ENCODE data around the gene SOCS6. TPM values are rescaled to one million over a fixed set of nuclear protein-coding genes. Genes with fewer than 3 reads are reported as not detected.

Gene SOCS6
- polyA plus RNA-seq, 2 donors = 6.7 to 12.7 TPM

- WGBS, 2 donors = 86 to 89% methylated on average over 5 of the region's 5 CpGs
- H3K4me1 ChIP-seq (ENCODE audit: control insufficient read depth in 2 of 2, insufficient read depth in 2 of 2, low read length in 1 of 2) = peaks cover 0 to 2% of the 10 kb centered on the region in 2 donors
- H3K9me3 ChIP-seq (ENCODE audit: control insufficient read depth in 2 of 2, insufficient read depth in 1 of 2, low read depth in 1 of 2, low read length in 1 of 2) = no peaks in the 10 kb centered on the region
- no peak overlapping the region for H3K4me3 ChIP-seq (ENCODE audit: low read depth in 1 of 2, low read length in 2 of 2)
- H3K27me3 ChIP-seq (ENCODE audit: control insufficient read depth in 1 of 2, insufficient read depth in 2 of 2, low read length in 2 of 2) = no peaks in the 10 kb centered on the region
- no peaks in the 10 kb centered on the region for H3K36me3 ChIP-seq (ENCODE audit: control insufficient read depth in 2 of 2, insufficient read depth in 2 of 2, low read length in 1 of 2)
- H3K27ac ChIP-seq (ENCODE audit: low read depth in 2 of 2, low read length in 1 of 2) = no peak overlapping the region
These were observed 42.7 kb downstream of the SOCS6 start for GRCh38 chr18:70331456-70332097.

GRCh38 chr18:70332694-70333093, 43.8 kb downstream of the SOCS6 start:
- H3K27me3 ChIP-seq (ENCODE audit: control insufficient read depth in 1 of 2, insufficient read depth in 2 of 2, low read length in 2 of 2) = no peaks in the 10 kb centered on the region
- H3K4me3 ChIP-seq (ENCODE audit: low read depth in 1 of 2, low read length in 2 of 2) = no peak overlapping the region
- no peaks in the 10 kb centered on the region for H3K9me3 ChIP-seq (ENCODE audit: control insufficient read depth in 2 of 2, insufficient read depth in 1 of 2, low read depth in 1 of 2, low read length in 1 of 2)
- H3K4me1 ChIP-seq (ENCODE audit: control insufficient read depth in 2 of 2, insufficient read depth in 2 of 2, low read length in 1 of 2) = peaks cover 0 to 2% of the 10 kb centered on the region in 2 donors
- H3K36me3 ChIP-seq (ENCODE audit: control insufficient read depth in 2 of 2, insufficient read depth in 2 of 2, low read length in 1 of 2) = no peaks in the 10 kb centered on the region
- 92 to 94% methylated on average over 1 of the region's 1 CpG for WGBS, 2 donors
- no peak overlapping the region for H3K27ac ChIP-seq (ENCODE audit: low read depth in 2 of 2, low read length in 1 of 2)

GRCh38 chr18:70333316-70333715, 44.5 kb downstream of the SOCS6 start:
- Histone ChIP-seq H3K9me3 (ENCODE audit: control insufficient read depth in 2 of 2, insufficient read depth in 1 of 2, low read depth in 1 of 2, low read length in 1 of 2) (no peaks in the 10 kb centered on the region), H3K36me3 (ENCODE audit: control insufficient read depth in 2 of 2, insufficient read depth in 2 of 2, low read length in 1 of 2) (no peaks in the 10 kb centered on the region), H3K27ac (ENCODE audit: low read depth in 2 of 2, low read length in 1 of 2) (no peak overlapping the region), H3K4me1 (ENCODE audit: control insufficient read depth in 2 of 2, insufficient read depth in 2 of 2, low read length in 1 of 2) (peaks cover 0 to 2% of the 10 kb centered on the region in 2 donors), H3K27me3 (ENCODE audit: control insufficient read depth in 1 of 2, insufficient read depth in 2 of 2, low read length in 2 of 2) (no peaks in the 10 kb centered on the region), H3K4me3 (ENCODE audit: low read depth in 1 of 2, low read length in 2 of 2) (no peak overlapping the region)
- WGBS, 2 donors = 96 to 99% methylated on average over 1 of the region's 1 CpG

- WGBS, 2 donors = 58 to 88% methylated on average over 2 of the region's 2 CpGs
- no peaks in the 10 kb centered on the region for H3K9me3 ChIP-seq (ENCODE audit: control insufficient read depth in 2 of 2, insufficient read depth in 1 of 2, low read depth in 1 of 2, low read length in 1 of 2)
- H3K36me3 ChIP-seq (ENCODE audit: control insufficient read depth in 2 of 2, insufficient read depth in 2 of 2, low read length in 1 of 2) = no peaks in the 10 kb centered on the region
- H3K4me3 ChIP-seq (ENCODE audit: low read depth in 1 of 2, low read length in 2 of 2) = no peak overlapping the region
- H3K4me1 ChIP-seq (ENCODE audit: control insufficient read depth in 2 of 2, insufficient read depth in 2 of 2, low read length in 1 of 2) = peaks cover 0 to 2% of the 10 kb centered on the region in 2 donors
- H3K27ac ChIP-seq (ENCODE audit: low read depth in 2 of 2, low read length in 1 of 2) = peak overlapping the region; percentile 5 to 85
- H3K27me3 ChIP-seq (ENCODE audit: control insufficient read depth in 1 of 2, insufficient read depth in 2 of 2, low read length in 2 of 2) = no peaks in the 10 kb centered on the region
These were observed 44.9 kb downstream of the SOCS6 start for GRCh38 chr18:70333757-70334156.

- 86 to 92% methylated on average over 1 of the region's 1 CpG for WGBS, 2 donors
- H3K27ac ChIP-seq (ENCODE audit: low read depth in 2 of 2, low read length in 1 of 2) = peak overlapping the region; percentile 5 to 85
These were observed 45.4 kb downstream of the SOCS6 start for GRCh38 chr18:70334264-70334663.

GRCh38 chr18:70334728-70335329, 46.0 kb downstream of the SOCS6 start:
- Histone ChIP-seq H3K9me3 (ENCODE audit: control insufficient read depth in 2 of 2, insufficient read depth in 1 of 2, low read depth in 1 of 2, low read length in 1 of 2) (no peaks in the 10 kb centered on the region), H3K4me1 (ENCODE audit: control insufficient read depth in 2 of 2, insufficient read depth in 2 of 2, low read length in 1 of 2) (peaks cover 0 to 2% of the 10 kb centered on the region in 2 donors), H3K27me3 (ENCODE audit: control insufficient read depth in 1 of 2, insufficient read depth in 2 of 2, low read length in 2 of 2) (no peaks in the 10 kb centered on the region), H3K36me3 (ENCODE audit: control insufficient read depth in 2 of 2, insufficient read depth in 2 of 2, low read length in 1 of 2) (no peaks in the 10 kb centered on the region), H3K27ac (ENCODE audit: low read depth in 2 of 2, low read length in 1 of 2) (peak overlapping the region in 1 of 2 donors; percentile 55), H3K4me3 (ENCODE audit: low read depth in 1 of 2, low read length in 2 of 2) (no peak overlapping the region)
- 70% methylated on average over 5 of the region's 5 CpGs for WGBS, 2 donors

More at GRCh38 chr18:70334264-70334663, 45.4 kb downstream of the SOCS6 start:
- no peaks in the 10 kb centered on the region for H3K27me3 ChIP-seq (ENCODE audit: control insufficient read depth in 1 of 2, insufficient read depth in 2 of 2, low read length in 2 of 2)
- no peaks in the 10 kb centered on the region for H3K36me3 ChIP-seq (ENCODE audit: control insufficient read depth in 2 of 2, insufficient read depth in 2 of 2, low read length in 1 of 2)
- no peak overlapping the region for H3K4me3 ChIP-seq (ENCODE audit: low read depth in 1 of 2, low read length in 2 of 2)
- H3K9me3 ChIP-seq (ENCODE audit: control insufficient read depth in 2 of 2, insufficient read depth in 1 of 2, low read depth in 1 of 2, low read length in 1 of 2) = no peaks in the 10 kb centered on the region
- peaks cover 0 to 2% of the 10 kb centered on the region in 2 donors for H3K4me1 ChIP-seq (ENCODE audit: control insufficient read depth in 2 of 2, insufficient read depth in 2 of 2, low read length in 1 of 2)

GRCh38 chr18:70335892-70336726, 47.3 kb downstream of the SOCS6 start:
- H3K27ac ChIP-seq (ENCODE audit: low read depth in 2 of 2, low read length in 1 of 2) = peak overlapping the region; percentile 45 to 60

GRCh38 chr18:70337139-70337972, 48.5 kb downstream of the SOCS6 start:
- 66 to 67% methylated on average over 4 of the region's 4 CpGs for WGBS, 2 donors
- Histone ChIP-seq H3K4me1 (ENCODE audit: control insufficient read depth in 2 of 2, insufficient read depth in 2 of 2, low read length in 1 of 2) (peaks cover 0 to 2% of the 10 kb centered on the region in 2 donors), H3K9me3 (ENCODE audit: control insufficient read depth in 2 of 2, insufficient read depth in 1 of 2, low read depth in 1 of 2, low read length in 1 of 2) (no peaks in the 10 kb centered on the region), H3K27me3 (ENCODE audit: control insufficient read depth in 1 of 2, insufficient read depth in 2 of 2, low read length in 2 of 2) (no peaks in the 10 kb centered on the region), H3K36me3 (ENCODE audit: control insufficient read depth in 2 of 2, insufficient read depth in 2 of 2, low read length in 1 of 2) (no peaks in the 10 kb centered on the region), H3K27ac (ENCODE audit: low read depth in 2 of 2, low read length in 1 of 2) (peak overlapping the region; percentile 22 to 35), H3K4me3 (ENCODE audit: low read depth in 1 of 2, low read length in 2 of 2) (no peak overlapping the region)

More at GRCh38 chr18:70335892-70336726, 47.3 kb downstream of the SOCS6 start:
- WGBS, 2 donors = 63 to 77% methylated on average over 5 of the region's 5 CpGs
- Histone ChIP-seq H3K9me3 (ENCODE audit: control insufficient read depth in 2 of 2, insufficient read depth in 1 of 2, low read depth in 1 of 2, low read length in 1 of 2) (no peaks in the 10 kb centered on the region), H3K27me3 (ENCODE audit: control insufficient read depth in 1 of 2, insufficient read depth in 2 of 2, low read length in 2 of 2) (no peaks in the 10 kb centered on the region), H3K4me1 (ENCODE audit: control insufficient read depth in 2 of 2, insufficient read depth in 2 of 2, low read length in 1 of 2) (peaks cover 0 to 2% of the 10 kb centered on the region in 2 donors), H3K4me3 (ENCODE audit: low read depth in 1 of 2, low read length in 2 of 2) (no peak overlapping the region), H3K36me3 (ENCODE audit: control insufficient read depth in 2 of 2, insufficient read depth in 2 of 2, low read length in 1 of 2) (no peaks in the 10 kb centered on the region)

- Histone ChIP-seq H3K4me1 (ENCODE audit: control insufficient read depth in 2 of 2, insufficient read depth in 2 of 2, low read length in 1 of 2) (peaks cover 0 to 1% of the 10 kb centered on the region in 2 donors), H3K27me3 (ENCODE audit: control insufficient read depth in 1 of 2, insufficient read depth in 2 of 2, low read length in 2 of 2) (no peaks in the 10 kb centered on the region), H3K9me3 (ENCODE audit: control insufficient read depth in 2 of 2, insufficient read depth in 1 of 2, low read depth in 1 of 2, low read length in 1 of 2) (no peaks in the 10 kb centered on the region), H3K36me3 (ENCODE audit: control insufficient read depth in 2 of 2, insufficient read depth in 2 of 2, low read length in 1 of 2) (no peaks in the 10 kb centered on the region), H3K4me3 (ENCODE audit: low read depth in 1 of 2, low read length in 2 of 2) (no peak overlapping the region), H3K27ac (ENCODE audit: low read depth in 2 of 2, low read length in 1 of 2) (peak overlapping the region in 1 of 2 donors; percentile 55)
These were observed 50.0 kb downstream of the SOCS6 start for GRCh38 chr18:70338890-70339289.
